Activated CD4-positive, alpha-beta T cell treated with anti-CD3 and anti-CD28 coated beads, Interleukin-10, Interleukin-2, amounts not matched to agents 100 ng/mL and 50 ng/mL, durations not matched to agents 16 hours and 8 hours (primary cell): ENCODE results near the gene SLAIN2.

Experiments
- DNase-seq: peaks from one replicate; pipeline ENCODE4 v3.0.0-alpha.2; 2020

The SLAIN2 gene

GRCh38 chr4:48334900-48335384, 6.4 kb upstream of the SLAIN2 start:
- DNase-seq, result no peak

DNA sequence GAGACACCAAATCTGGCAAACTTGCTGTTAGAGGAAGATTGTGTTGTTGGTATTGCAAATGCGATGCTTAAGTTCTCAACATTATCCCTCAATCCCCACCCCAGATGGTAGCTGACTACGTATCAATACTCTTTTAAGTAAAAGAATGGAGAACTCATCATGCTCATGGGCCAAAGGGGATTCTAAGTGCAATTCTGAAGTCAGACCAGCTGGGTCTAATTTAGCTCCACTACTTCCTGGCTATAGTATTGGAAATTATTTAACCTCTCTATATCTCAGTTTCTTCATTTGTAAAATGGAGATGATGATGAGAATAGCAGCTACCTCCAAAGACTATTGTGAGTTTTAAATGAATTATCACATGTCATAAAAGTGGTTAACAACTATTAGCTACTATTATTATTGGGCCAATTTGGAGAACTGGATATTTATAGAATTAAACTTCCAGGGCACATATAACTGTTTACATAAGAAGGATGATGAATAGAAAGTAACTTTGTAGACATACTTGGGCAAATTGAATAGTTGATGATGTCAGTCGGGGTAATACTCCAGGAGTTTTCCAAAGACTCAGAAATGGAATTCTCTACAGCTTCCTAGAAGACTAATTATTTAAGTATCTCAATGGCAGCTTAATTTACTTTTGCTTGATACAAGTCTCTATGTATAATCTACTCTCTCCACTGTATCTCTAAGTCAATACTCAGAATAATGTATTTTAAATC, 5.0 kb upstream of the SLAIN2 start:
- no peak for DNase-seq

- peak; percentile 14 for DNase-seq
These were observed 3.6 kb upstream of the SLAIN2 start for GRCh38 chr4:48337731-48338130.

- DNase-seq, result no peak
These were observed 1.7 kb upstream of the SLAIN2 start for GRCh38 chr4:48339642-48340041.

DNA sequence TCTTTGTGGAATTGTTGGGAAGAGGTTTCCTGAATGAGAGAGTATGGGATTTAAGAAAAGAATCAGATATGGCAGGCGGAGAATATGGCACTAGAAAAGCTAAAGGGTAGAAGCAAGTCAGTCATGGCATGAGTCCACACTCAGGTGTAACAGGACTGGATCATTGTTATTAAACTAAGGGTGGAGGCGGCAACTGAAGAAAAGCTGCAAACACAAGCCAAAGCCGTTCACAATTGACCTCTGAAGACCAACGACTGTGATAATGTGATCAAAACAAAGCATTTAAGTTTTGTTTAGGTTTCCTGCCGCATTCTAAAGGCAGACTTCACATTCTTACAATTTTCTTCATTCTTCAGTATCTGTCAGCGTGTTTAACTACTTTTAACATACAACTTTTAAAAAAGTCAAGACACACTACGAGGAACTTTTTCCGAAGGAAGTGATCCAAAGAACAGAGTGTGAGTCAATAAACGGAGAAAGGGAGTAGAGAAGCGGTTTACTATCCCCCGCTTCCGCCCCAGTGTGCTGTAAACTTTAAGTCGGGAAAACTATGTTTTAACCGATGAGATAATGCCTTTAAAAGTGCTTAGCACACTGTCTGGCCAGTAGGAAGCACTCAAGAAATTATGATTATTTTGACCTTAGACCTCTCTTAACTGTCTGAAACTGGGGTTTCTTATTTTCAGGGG, 909 bp upstream of the SLAIN2 start:
- peak; percentile 45 for DNase-seq

GRCh38 chr4:48341776-48342605, 662 bp downstream of the SLAIN2 start:
- DNase-seq, result peak; percentile 47

DNA sequence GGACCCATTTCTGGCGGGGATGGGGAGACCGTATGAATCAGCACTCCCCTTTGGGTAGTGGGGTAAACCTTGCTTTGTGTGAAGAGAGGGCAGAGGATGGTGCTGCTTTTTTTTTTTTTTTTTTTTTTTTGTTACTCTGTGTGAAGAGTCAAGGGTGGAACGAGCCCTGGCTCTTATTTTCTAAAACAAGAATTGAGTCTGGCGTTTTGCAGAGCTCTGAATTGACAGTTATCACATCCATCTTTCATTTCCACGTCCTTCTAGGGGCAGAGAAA, 1.2 kb downstream of the SLAIN2 start:
- DNase-seq, result peak; percentile 28

GRCh38 chr4:48343035-48343434, 1.7 kb downstream of the SLAIN2 start:
- peak; percentile 7 for DNase-seq

GRCh38 chr4:48343551-48343950, 2.2 kb downstream of the SLAIN2 start:
- peak; percentile 4 for DNase-seq

- DNase-seq, result no peak
These were observed 4.2 kb downstream of the SLAIN2 start for GRCh38 chr4:48345542-48345941.

DNA sequence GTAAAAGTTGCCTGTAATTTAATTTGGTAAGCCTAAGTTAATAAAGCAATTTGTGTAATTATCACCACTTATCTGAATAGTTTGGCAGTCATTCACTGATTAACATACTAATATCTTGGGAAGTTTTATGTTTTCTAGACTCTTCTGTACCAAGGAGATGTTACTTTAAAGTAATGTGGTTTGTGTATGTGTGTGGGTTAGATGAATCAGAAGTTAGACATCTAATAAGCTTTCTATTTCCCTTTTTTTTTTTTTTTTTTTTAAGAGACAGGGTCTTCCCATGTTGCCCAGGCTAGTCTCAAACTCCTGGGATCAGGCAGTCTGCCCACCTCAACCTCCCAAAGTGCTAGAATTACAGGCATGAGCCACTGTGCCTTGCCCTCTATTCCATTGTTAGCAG, 5.3 kb downstream of the SLAIN2 start:
- no peak for DNase-seq

- no peak for DNase-seq
These were observed 6.1 kb downstream of the SLAIN2 start for GRCh38 chr4:48347282-48347921.

GRCh38 chr4:48350871-48351270, 9.5 kb downstream of the SLAIN2 start:
- no peak for DNase-seq

DNA sequence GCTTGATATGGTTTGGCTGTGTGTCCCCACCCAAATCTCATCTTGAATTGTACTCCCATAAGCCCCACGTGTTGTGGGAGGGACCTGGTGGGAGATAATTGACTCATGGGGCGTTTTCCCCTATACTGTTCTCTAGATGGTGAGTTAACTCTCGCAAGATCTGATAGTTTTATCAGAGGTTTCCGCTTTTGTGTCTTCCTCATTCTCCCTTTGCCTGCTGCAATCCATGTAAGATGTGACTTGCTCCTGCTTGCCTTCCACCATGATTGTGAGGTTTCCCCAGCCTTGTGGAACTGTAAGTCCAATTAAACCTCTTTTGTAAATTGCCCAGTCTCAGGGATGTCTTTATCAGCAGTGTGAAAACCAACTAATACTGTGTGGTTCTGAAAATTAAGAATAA, 11.5 kb downstream of the SLAIN2 start:
- DNase-seq, result no peak

DNA sequence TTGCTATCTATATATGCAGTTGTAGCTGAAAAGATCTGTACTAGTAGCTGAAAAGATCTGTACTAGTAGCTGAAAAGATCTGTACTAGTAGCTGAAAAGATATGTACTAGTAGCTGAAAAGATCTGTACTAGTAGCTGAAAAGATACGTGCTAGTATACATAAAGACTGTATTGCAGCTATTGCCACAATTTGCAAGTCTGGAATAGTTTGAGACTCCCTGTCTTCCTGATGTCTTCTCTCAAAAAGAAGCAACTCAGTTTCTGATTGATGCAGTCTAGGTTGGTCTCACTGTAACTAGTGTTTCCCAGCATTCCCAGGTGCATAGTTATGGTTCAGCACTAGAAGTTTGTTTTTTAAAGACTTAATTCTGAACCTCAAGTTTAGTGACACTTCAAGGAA, 15.0 kb downstream of the SLAIN2 start:
- DNase-seq, result no peak

DNA sequence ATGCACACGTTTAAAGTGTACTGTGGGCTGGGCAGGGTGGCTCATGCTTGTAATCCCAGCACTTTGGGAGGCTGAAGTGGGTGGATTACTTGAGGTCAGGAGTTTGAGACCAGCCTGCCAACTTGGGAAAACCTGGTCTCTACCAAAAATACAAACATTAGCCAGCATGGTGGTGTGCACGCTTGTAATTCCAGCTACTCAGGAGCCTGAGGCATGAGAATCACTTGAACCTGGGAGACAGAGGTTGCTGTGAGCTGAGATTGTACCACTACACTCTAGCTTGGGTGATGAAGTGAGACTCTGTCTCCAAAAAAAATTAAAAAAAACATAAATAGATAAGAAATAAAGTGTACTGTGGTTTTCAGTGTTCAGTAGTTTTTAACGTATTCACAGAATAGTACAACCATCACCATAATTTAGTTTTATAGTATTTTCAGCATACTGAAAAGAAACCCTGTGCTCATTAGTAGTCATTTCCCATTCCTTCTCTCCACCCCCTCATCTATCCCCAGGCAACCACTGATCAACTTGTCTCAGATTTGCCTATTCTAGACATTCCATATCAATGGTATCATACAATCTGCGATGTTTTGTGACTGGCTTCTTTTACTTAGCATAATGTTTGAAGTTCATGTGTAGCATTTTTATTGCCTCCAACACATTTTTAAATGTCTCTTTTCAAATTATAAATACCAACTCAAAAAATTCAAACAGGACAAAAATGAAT, 19.1 kb downstream of the SLAIN2 start:
- no peak for DNase-seq

DNA sequence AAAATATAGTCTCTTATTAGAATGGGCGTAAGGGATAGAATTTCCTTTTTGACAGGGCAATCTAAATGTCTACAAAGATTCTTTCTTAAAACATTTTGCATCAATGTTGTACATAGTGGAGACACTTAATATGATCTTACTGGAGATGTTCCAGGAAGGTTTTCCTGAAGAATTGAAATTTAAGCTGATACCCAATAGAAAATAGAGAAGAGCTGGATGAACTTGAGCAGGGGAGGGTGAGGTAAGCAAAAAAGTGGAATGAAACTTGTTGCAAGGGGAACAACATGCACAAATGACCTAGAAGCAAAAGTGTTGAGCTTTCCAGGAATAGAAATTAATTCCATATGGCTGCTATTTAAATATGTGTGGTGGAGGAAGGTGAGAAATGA, 19.7 kb downstream of the SLAIN2 start:
- DNase-seq, result no peak

GRCh38 chr4:48366611-48367010, 25.3 kb downstream of the SLAIN2 start:
- DNase-seq, result no peak

DNA sequence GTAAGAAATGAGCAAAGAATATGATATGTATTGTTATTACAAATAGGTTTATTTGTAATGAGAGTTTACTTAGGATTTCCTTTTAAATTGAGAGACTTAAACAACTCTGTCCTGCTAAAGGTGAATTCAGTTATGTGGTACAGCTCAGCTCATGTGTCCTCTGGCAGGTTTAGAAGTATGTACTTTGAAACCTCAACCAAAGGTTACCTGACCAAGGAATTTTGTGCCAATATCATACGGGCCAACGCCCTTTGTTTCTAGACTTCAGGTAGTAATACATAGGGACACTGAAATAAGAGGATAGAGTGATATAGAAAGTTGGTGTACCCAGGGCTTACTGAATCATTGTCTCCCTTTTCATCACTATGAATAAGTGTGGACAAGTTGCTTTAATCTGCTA, 25.7 kb downstream of the SLAIN2 start:
- DNase-seq, result no peak

GRCh38 chr4:48368389-48368788, 27.1 kb downstream of the SLAIN2 start:
- DNase-seq, result no peak

GRCh38 chr4:48369248-48369647, 27.9 kb downstream of the SLAIN2 start:
- DNase-seq, result no peak

DNA sequence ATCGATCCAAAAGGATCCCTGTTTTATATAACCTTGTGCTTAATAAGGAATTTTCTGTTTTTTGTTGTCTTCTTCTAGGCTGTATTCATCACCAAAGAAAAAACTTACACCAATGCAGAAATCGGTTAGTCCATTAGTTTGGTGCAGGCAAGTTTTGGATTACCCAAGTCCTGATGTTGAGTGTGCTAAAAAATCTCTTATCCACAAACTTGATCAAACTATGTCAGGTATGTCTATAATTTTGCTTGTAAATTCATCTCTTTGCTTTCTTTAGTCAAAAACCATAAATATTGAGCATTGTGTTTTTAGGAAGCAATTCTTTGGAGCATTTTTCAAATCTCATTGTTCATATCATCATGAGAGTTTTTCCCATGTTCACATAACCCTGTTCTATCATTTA, 28.4 kb downstream of the SLAIN2 start:
- no peak for DNase-seq
